HG03575 (cell line): ENCODE data around the gene GUCY1B1.

Experiments
- ATAC-seq: cut with Tn5 transposase; IDR thresholded peaks from one replicate; pipeline ENCODE4 v1.9.1; 2021; ENCODE audit not compliant: unreplicated experiment, insufficient number of reproducible peaks, low FRiP score; ENCODE audit errors: extremely low read depth

The GUCY1B1 gene

GRCh38 chr4:155758481-155759371 is at the start of gene GUCY1B1:
GUCY1B1 (plus strand) TSS chr4:155759021; CDS start chr4:155759141, 120 bp downstream.
- ATAC-seq, result peak; percentile 96

- ATAC-seq, result no peak
Measured at GRCh38 chr4:155709918-155710317, 48.9 kb upstream of the GUCY1B1 start.

- no peak for ATAC-seq
Measured at GRCh38 chr4:155711556-155711955, 47.3 kb upstream of the GUCY1B1 start.

GRCh38 chr4:155712846-155713245 is 46.0 kb upstream of the GUCY1B1 start:
- no peak for ATAC-seq

GRCh38 chr4:155713911-155714310 is 44.9 kb upstream of the GUCY1B1 start:
- no peak for ATAC-seq

GRCh38 chr4:155722336-155722735 is 36.5 kb upstream of the GUCY1B1 start:
- ATAC-seq, result no peak

GRCh38 chr4:155722816-155723499 is 35.9 kb upstream of the GUCY1B1 start:
- no peak for ATAC-seq

GRCh38 chr4:155724731-155725130 is 34.1 kb upstream of the GUCY1B1 start:
- ATAC-seq, result no peak

- ATAC-seq, result no peak
Measured at GRCh38 chr4:155734065-155734464, 24.8 kb upstream of the GUCY1B1 start.

- no peak for ATAC-seq
Measured at GRCh38 chr4:155734951-155735350, 23.9 kb upstream of the GUCY1B1 start.

- ATAC-seq, result no peak
Measured at GRCh38 chr4:155735496-155735895, 23.3 kb upstream of the GUCY1B1 start.

- ATAC-seq, result no peak
Measured at GRCh38 chr4:155738548-155738947, 20.3 kb upstream of the GUCY1B1 start.

- no peak for ATAC-seq
Measured at GRCh38 chr4:155741546-155741945, 17.3 kb upstream of the GUCY1B1 start.

- ATAC-seq, result no peak
Measured at GRCh38 chr4:155742310-155743015, 16.4 kb upstream of the GUCY1B1 start.

- ATAC-seq, result no peak
Measured at GRCh38 chr4:155745984-155746383, 12.8 kb upstream of the GUCY1B1 start.

- no peak for ATAC-seq
Measured at GRCh38 chr4:155748039-155748438, 10.8 kb upstream of the GUCY1B1 start.

GRCh38 chr4:155749041-155749440 is 9.8 kb upstream of the GUCY1B1 start:
- no peak for ATAC-seq

GRCh38 chr4:155751569-155751968 is 7.3 kb upstream of the GUCY1B1 start:
- no peak for ATAC-seq

- ATAC-seq, result no peak
Measured at GRCh38 chr4:155757745-155758265, 1.0 kb upstream of the GUCY1B1 start.
